Loucy (cell line): ENCODE data around the gene RXRA.

Experiments
- H2AFZ ChIP-seq: fragments of 200-600 bp; sonication (generic); 2 replicates; pipeline ENCODE4 v1.6.0; 2016; ENCODE audit warnings: antibody characterized with exemption, mild to moderate bottlenecking, low read length, moderate library complexity
- H3F3A ChIP-seq: fragments of 200-600 bp; 2 replicates; pipeline ENCODE4 v1.6.0; 2016; ENCODE audit warnings: antibody characterized with exemption, low read depth, mild to moderate bottlenecking
- H3K27me3 ChIP-seq: fragments of 200-600 bp; sonication (generic); 2 replicates; pipeline ENCODE4 v1.6.1; 2014; ENCODE audit warnings: low read length, mild to moderate bottlenecking; ENCODE audit not compliant: insufficient read depth, poor library complexity, severe bottlenecking
- H3K36me3 ChIP-seq: fragments of 200-600 bp; sonication (generic); 2 replicates; pipeline ENCODE4 v1.6.1; 2016; ENCODE audit warnings: low read length; ENCODE audit not compliant: insufficient read depth
- H3K4me1 ChIP-seq: fragments of 200-600 bp; sonication (generic); 2 replicates; pipeline ENCODE4 v1.5.1; 2014; ENCODE audit warnings: low read length, mild to moderate bottlenecking; ENCODE audit not compliant: insufficient read depth, poor library complexity, severe bottlenecking
- H3K4me2 ChIP-seq: fragments of 200-600 bp; sonication (generic); 2 replicates; pipeline ENCODE4 v1.6.0; 2014; ENCODE audit warnings: antibody characterized with exemption, low read length, low read depth, mild to moderate bottlenecking; ENCODE audit not compliant: poor library complexity, severe bottlenecking
- H3K4me3 ChIP-seq: fragments of 200-600 bp; sonication (generic); 2 replicates; pipeline ENCODE4 v1.5.1; 2014; ENCODE audit warnings: low read length, mild to moderate bottlenecking, mixed read lengths; ENCODE audit not compliant: poor library complexity, severe bottlenecking
- H3K79me2 ChIP-seq: fragments of 200-600 bp; sonication (generic); 2 replicates; pipeline ENCODE4 v1.6.1; 2014; ENCODE audit warnings: low read length; ENCODE audit not compliant: insufficient read depth
- H3K9ac ChIP-seq: fragments of 200-600 bp; sonication (generic); 2 replicates; pipeline ENCODE4 v1.6.0; 2014; ENCODE audit warnings: mild to moderate bottlenecking, low read depth, low read length, moderate library complexity; ENCODE audit not compliant: poor library complexity, severe bottlenecking
- H3K9me2 ChIP-seq: fragments of 200-600 bp; sonication (generic); replicated peaks from 2 replicates; pipeline ENCODE4 v1.6.1; 2016; ENCODE audit warnings: low read depth, low read length, mixed read lengths
- H3K9me3 ChIP-seq: fragments of 200-600 bp; sonication (generic); 2 replicates; pipeline ENCODE4 v1.6.1; 2014; ENCODE audit warnings: mild to moderate bottlenecking, antibody characterized with exemption, low read length, low read depth; ENCODE audit not compliant: insufficient read depth
- H4K20me1 ChIP-seq: fragments of 200-600 bp; sonication (generic); 2 replicates; pipeline ENCODE4 v1.6.0; 2014; ENCODE audit warnings: antibody characterized with exemption, low read length, mild to moderate bottlenecking; ENCODE audit not compliant: insufficient read depth, poor library complexity, severe bottlenecking
- CTCF ChIP-seq: fragments of 200-600 bp; sonication (generic); conservative IDR thresholded peaks from 2 replicates; pipeline ENCODE4 v1.5.1; 2014; ENCODE audit warnings: mild to moderate bottlenecking, antibody characterized with exemption, low read length
- EZH2phosphoT487 ChIP-seq: fragments of 200-600 bp; IDR thresholded peaks from 2 replicates; pipeline ENCODE4 v1.6.1; 2018; ENCODE audit warnings: antibody characterized with exemption, mild to moderate bottlenecking, moderate library complexity, borderline replicate concordance

The RXRA gene

GRCh38 chr9:134335061-134335460 is 8.8 kb downstream of the RXRA start:
- Histone ChIP-seq H2AFZ (no peak overlapping the region), H3K4me1 (peaks cover 15% of the 10 kb centered on the region), H3K4me3 (no peak overlapping the region), H3K36me3 (no peaks in the 10 kb centered on the region), H3F3A (no peaks in the 10 kb centered on the region), H3K9ac (no peak overlapping the region), H4K20me1 (peaks cover 22% of the 10 kb centered on the region), H3K9me3 (no peaks in the 10 kb centered on the region), H3K4me2 (no peak overlapping the region), H3K27me3 (no peaks in the 10 kb centered on the region), H3K79me2 (peaks cover 74% of the 10 kb centered on the region), H3K9me2 (no peaks in the 10 kb centered on the region)
- TF ChIP-seq CTCF (no peak), EZH2phosphoT487 (no peak)

- peaks cover 73% of the 10 kb centered on the region for H3K79me2 ChIP-seq
- no peaks in the 10 kb centered on the region for H3K9me3 ChIP-seq
- TF ChIP-seq CTCF (no peak), EZH2phosphoT487 (no peak)
Measured at GRCh38 chr9:134335486-134336220, 9.4 kb downstream of the RXRA start.

GRCh38 chr9:134336228-134336627 is 10.0 kb downstream of the RXRA start:
- no peak overlapping the region for H3K4me2 ChIP-seq
- peaks cover 10% of the 10 kb centered on the region for H3K4me1 ChIP-seq

More at GRCh38 chr9:134335486-134336220, 9.4 kb downstream of the RXRA start:
- no peak overlapping the region for H3K9ac ChIP-seq
- no peaks in the 10 kb centered on the region for H3K27me3 ChIP-seq
- H2AFZ ChIP-seq = no peak overlapping the region
- peaks cover 10% of the 10 kb centered on the region for H3K4me1 ChIP-seq
- no peak overlapping the region for H3K4me2 ChIP-seq
- H3F3A ChIP-seq = no peaks in the 10 kb centered on the region
- H4K20me1 ChIP-seq = peaks cover 16% of the 10 kb centered on the region
- H3K4me3 ChIP-seq = no peak overlapping the region
- H3K36me3 ChIP-seq = no peaks in the 10 kb centered on the region
- no peaks in the 10 kb centered on the region for H3K9me2 ChIP-seq

More at GRCh38 chr9:134336228-134336627, 10.0 kb downstream of the RXRA start:
- H3K79me2 ChIP-seq = peaks cover 73% of the 10 kb centered on the region
- H3K9me2 ChIP-seq = no peaks in the 10 kb centered on the region
- H3K9ac ChIP-seq = no peak overlapping the region
- TF ChIP-seq CTCF (no peak), EZH2phosphoT487 (no peak)
- H3K27me3 ChIP-seq = no peaks in the 10 kb centered on the region
- no peaks in the 10 kb centered on the region for H3F3A ChIP-seq
- H3K4me3 ChIP-seq = no peak overlapping the region
- H2AFZ ChIP-seq = no peak overlapping the region
- peaks cover 15% of the 10 kb centered on the region for H4K20me1 ChIP-seq
- no peaks in the 10 kb centered on the region for H3K36me3 ChIP-seq
- H3K9me3 ChIP-seq = no peaks in the 10 kb centered on the region
